GM12878 (cell line): ENCODE measurements around the gene BEX3. TPM values are rescaled to one million over a fixed set of nuclear protein-coding genes. Genes with fewer than 3 reads are reported as not detected.

ENCODE experiments used
- ATAC-seq: fragments of 200-7000 bp; cut with Tn5 transposase; 3 replicates; pipeline ENCODE4 v1.9.1; 2020; ENCODE audit warnings: mild to moderate bottlenecking, moderate library complexity
- BruUV-seq: library from RNA; stranded (reverse); fragments of 400-500 nt; replicated peaks from 2 replicates; lab custom pipeline; 2021; lab: Mats Ljungman, UMichigan
- CTCF ChIA-PET: fragments of 300-600 bp; sonication (Branson Sonifier 250); formaldehyde crosslinking; extraction: SDS; loops from one replicate; lab custom pipeline; 2021; ENCODE audit warnings: inconsistent platforms; lab: Yijun Ruan, JAX
- POLR2A ChIA-PET: fragments of 350-600 bp; formaldehyde crosslinking; extraction: SDS; loops from one replicate; lab custom pipeline; 2021; ENCODE audit warnings: inconsistent platforms; lab: Charles Lee
- RAD21 ChIA-PET: fragments of 300-600 bp; sonication (Branson Sonifier 250); formaldehyde crosslinking; loops from one replicate; lab custom pipeline; 2023; ENCODE audit warnings: antibody characterized with exemption; ENCODE audit not compliant: unreplicated experiment; lab: Charles Lee
- SMC1A ChIA-PET: fragments of 300-600 bp; sonication (Branson Sonifier 250); formaldehyde crosslinking; loops from one replicate; lab custom pipeline; 2023; ENCODE audit not compliant: unreplicated experiment, uncharacterized antibody; lab: Charles Lee
- DNase-seq: peaks from one replicate; pipeline ENCODE4 v3.0.0-alpha.2; 2011; ENCODE audit warnings: low read depth, low spot score
- FAIRE-seq: peaks from 3 replicates; lab custom pipeline; 2011; peaks lifted over from hg19 to GRCh38; lab: Jason Lieb, UNC
- H2AFZ ChIP-seq: 2 replicates; pipeline ENCODE4 v1.6.0; 2011; ENCODE audit warnings: low read depth, low read length, control low read depth; ENCODE audit not compliant: control insufficient read depth
- H3K27ac ChIP-seq: 2 replicates; pipeline ENCODE4 v1.5.1; 2011; ENCODE audit warnings: control low read depth; ENCODE audit not compliant: control insufficient read depth, insufficient read depth
- H3K27me3 ChIP-seq, 2 experiments: replicated peaks in 1 of 2; 2 replicates each; pipeline versions ENCODE4 v1.6.0 to v1.6.1; 2011; ENCODE audit warnings: low read length in 1 of 2; ENCODE audit not compliant: control insufficient read depth in 2 of 2, insufficient read depth in 2 of 2
- H3K36me3 ChIP-seq, 2 experiments: 2 replicates each; pipeline ENCODE4 v1.5.1; 2011; ENCODE audit warnings: low read length in 1 of 2; ENCODE audit not compliant: control insufficient read depth in 2 of 2, insufficient read depth in 2 of 2
- H3K4me1 ChIP-seq: 2 replicates; pipeline ENCODE4 v1.6.1; 2011; ENCODE audit warnings: mild to moderate bottlenecking, low read length, moderate library complexity, mixed read lengths; ENCODE audit not compliant: control insufficient read depth, insufficient read depth
- H3K4me2 ChIP-seq: 2 replicates; pipeline ENCODE4 v1.6.0; 2011; ENCODE audit warnings: control low read depth; ENCODE audit not compliant: control insufficient read depth, insufficient read depth
- H3K4me3 ChIP-seq: fragments of 200-600 bp; sonication (generic); 2 replicates; pipeline ENCODE4 v1.5.1; 2016
- H3K79me2 ChIP-seq: 2 replicates; pipeline ENCODE4 v1.6.0; 2011; ENCODE audit warnings: low read length; ENCODE audit not compliant: control insufficient read depth, insufficient read depth
- H3K9ac ChIP-seq: 2 replicates; pipeline ENCODE4 v1.8.0; 2011; ENCODE audit warnings: low read length, control low read depth, mixed read lengths; ENCODE audit not compliant: control insufficient read depth, insufficient read depth
- H3K9me3 ChIP-seq: replicated peaks from 3 replicates; pipeline ENCODE4 v1.5.1; 2011; ENCODE audit warnings: mild to moderate bottlenecking, low read length; ENCODE audit not compliant: control insufficient read depth, insufficient read depth
- H4K20me1 ChIP-seq: 2 replicates; pipeline ENCODE4 v1.6.0; 2011; ENCODE audit not compliant: control insufficient read depth, insufficient read depth
- ATF2 ChIP-seq: IDR thresholded peaks from 2 replicates; pipeline ENCODE4 v1.6.1; 2012; ENCODE audit warnings: low read length, inconsistent platforms
- FOS ChIP-seq: IDR thresholded peaks from 3 replicates; pipeline ENCODE4 v1.6.1; 2011; ENCODE audit warnings: borderline replicate concordance; ENCODE audit not compliant: insufficient read length; ENCODE audit errors: extremely low read depth
- GABPA ChIP-seq: IDR thresholded peaks from 2 replicates; pipeline ENCODE4 v1.6.1; 2014; ENCODE audit warnings: antibody characterized with exemption, low read depth, mild to moderate bottlenecking, inconsistent platforms
- IKZF1 ChIP-seq: fragments of 450-650 bp; conservative IDR thresholded peaks from 2 replicates; pipeline ENCODE4 v1.6.1; 2017; ENCODE audit warnings: antibody characterized with exemption, mild to moderate bottlenecking
- MLLT1 ChIP-seq: fragments of 450-650 bp; IDR thresholded peaks from 2 replicates; pipeline ENCODE4 v1.6.1; 2016; ENCODE audit warnings: mild to moderate bottlenecking
- MXI1 ChIP-seq: fragments of 150-350 bp; IDR thresholded peaks from 2 replicates; pipeline ENCODE4 v1.6.1; 2011; ENCODE audit warnings: low read depth, mild to moderate bottlenecking, inconsistent platforms, low read length, improper control_type of control experiment
- MYB ChIP-seq: fragments of 150-350 bp; IDR thresholded peaks from 2 replicates; pipeline ENCODE4 v1.6.1; 2014; ENCODE audit warnings: mild to moderate bottlenecking, low read depth, low read length, borderline replicate concordance
- NBN ChIP-seq: fragments of 450-650 bp; IDR thresholded peaks from 2 replicates; pipeline ENCODE4 v1.6.1; 2016
- NFYA ChIP-seq: IDR thresholded peaks from 2 replicates; pipeline ENCODE4 v1.6.1; 2011; ENCODE audit warnings: low read depth, mild to moderate bottlenecking, low read length, improper control_type of control experiment, borderline replicate concordance
- NRF1 ChIP-seq: conservative IDR thresholded peaks from 2 replicates; pipeline ENCODE4 v1.6.1; 2011; ENCODE audit warnings: mild to moderate bottlenecking, low read depth, low read length, improper control_type of control experiment
- TARDBP ChIP-seq: IDR thresholded peaks from 2 replicates; pipeline ENCODE4 v1.6.1; 2016; ENCODE audit warnings: borderline replicate concordance
- ZNF217 ChIP-seq: fragments of 450-650 bp; IDR thresholded peaks from 2 replicates; pipeline ENCODE4 v1.6.1; 2017; ENCODE audit warnings: antibody characterized with exemption, mild to moderate bottlenecking
- WGBS: methylation state at CpG from one replicate; pipeline ENCODE4 v1.1.6; 2016; ENCODE audit warnings: low lambda C conversion rate; ENCODE audit not compliant: insufficient replicate concordance, insufficient coverage; ENCODE audit errors: missing lambda C conversion rate; 5-methylcytosine and 5-hydroxymethylcytosine counted together
- in situ Hi-C: fragments of 300-500 bp; cut with MboI; formaldehyde crosslinking; loops from 9 replicates; pipeline ENCODE4 v1.14.3; 2018; ENCODE audit warnings: mixed read lengths
- intact Hi-C: fragments of 100-400 bp; cut with micrococcal nuclease; formaldehyde crosslinking; loops from one replicate; pipeline ENCODE4 v1.14.2; 2022; ENCODE audit not compliant: unreplicated experiment
- polyA plus RNA-seq, 11 experiments: library from polyadenylated mRNA; depleted of rRNA in 4 of 11; unstranded in 6 of 11; stranded (reverse) in 5 of 11; fragments of >200 nt; fragmentation: Nextera tagmentation in 4 of 11; fragmentation: Illumina TruSeq in 1 of 11; extraction: Ambion mirVana in 4 of 11; extraction: Trizol in 1 of 11; gene quantifications; 1 replicate in 1 of 11; 2 replicates in 10 of 11; pipeline versions ENCODE4 v1.2.1 to v1.2.3, GENCODE V29; 2011 to 2016; ENCODE audit warnings: inconsistent platforms in 2 of 11, missing spikeins in 2 of 11, low read depth in 1 of 11
- total RNA-seq, 4 experiments: library from RNA; depleted of rRNA in 3 of 4; stranded (reverse); fragments of >200 nt in 3 of 4; fragmentation: Illumina TruSeq in 1 of 4; extraction: Trizol in 1 of 4; gene quantifications; 2 replicates each; pipeline versions ENCODE4 v1.2.1 to v1.2.3, GENCODE V29; 2013 to 2021
- TF ChIP-seq, protein P1 (sequence below): IDR thresholded peaks from 2 replicates; pipeline ENCODE4 v1.6.1; 2011; ENCODE audit warnings: borderline replicate concordance, low read depth, mild to moderate bottlenecking, moderate library complexity, mixed read lengths, low read length; ENCODE audit not compliant: insufficient read depth; ENCODE audit errors: extremely low read length

The BEX3 gene
- total and polyA plus RNA-seq, 10 of the 15 experiments (the other 5 are each of a cell fraction or from before 2014, with no cell fraction given), result 1.3 to 1.5 TPM; not detected in 8

GRCh38 chrX:103378990-103379389 is 2.7 kb downstream of the BEX3 start:
- no TSS peak for BruUV-seq
- POLR2A ChIA-PET, result no interaction called here
- RAD21 ChIA-PET, result no interaction called here

More at GRCh38 chrX:103378990-103379389, 2.7 kb downstream of the BEX3 start:
- in situ Hi-C loops (no loop called here), intact Hi-C loops (no loop called here)
- H3K79me2 ChIP-seq, result no peaks in the 10 kb centered on the region
- no peak overlapping the region for H3K27ac ChIP-seq
- no peaks in the 10 kb centered on the region for H4K20me1 ChIP-seq
- no peak overlapping the region for H3K4me3 ChIP-seq
- 48% methylated on average over 2 of the region's 2 CpGs for WGBS
- no peaks in the 10 kb centered on the region for H3K4me1 ChIP-seq
- H3K4me2 ChIP-seq, result no peak overlapping the region
- H3K9me3 ChIP-seq, result no peaks in the 10 kb centered on the region
- TF ChIP-seq NFYA (no peak), NBN (no peak), GABPA (no peak), MLLT1 (no peak), FOS (no peak), NRF1 (no peak), MXI1 (no peak), IKZF1 (no peak), ZNF217 (no peak), MYB (no peak), TARDBP (no peak), ATF2 (no peak)
- TF ChIP-seq, protein P1, sequence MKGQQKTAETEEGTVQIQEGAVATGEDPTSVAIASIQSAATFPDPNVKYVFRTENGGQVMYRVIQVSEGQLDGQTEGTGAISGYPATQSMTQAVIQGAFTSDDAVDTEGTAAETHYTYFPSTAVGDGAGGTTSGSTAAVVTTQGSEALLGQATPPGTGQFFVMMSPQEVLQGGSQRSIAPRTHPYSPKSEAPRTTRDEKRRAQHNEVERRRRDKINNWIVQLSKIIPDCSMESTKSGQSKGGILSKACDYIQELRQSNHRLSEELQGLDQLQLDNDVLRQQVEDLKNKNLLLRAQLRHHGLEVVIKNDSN, result no peak
- SMC1A ChIA-PET, result no interaction called here
- ATAC-seq (no peak), FAIRE-seq (no peak), DNase-seq (no peak)
- no peaks in the 10 kb centered on the region for H3K36me3 ChIP-seq
- CTCF ChIA-PET, result no interaction called here
- H3K9ac ChIP-seq, result no peak overlapping the region
- no peak overlapping the region for H2AFZ ChIP-seq
- no peaks in the 10 kb centered on the region; a peak in 1 of 4 replicates for H3K27me3 ChIP-seq
